K562 (cell line): ENCODE measurements around the gene ZNF644. TPM values are rescaled to one million over a fixed set of nuclear protein-coding genes. Genes with fewer than 3 reads are reported as not detected.
A peak's percentile ranks its signal among the peaks of the same experiment; 100 is the strongest.

Experiments
- ATAC-seq: fragments of 200-7000 bp; cut with Tn5 transposase; 3 replicates; pipeline ENCODE4 v1.9.1; 2020; ENCODE audit warnings: moderate library complexity
- BruUV-seq: library from RNA; stranded (reverse); fragments of 400-500 nt; replicated peaks from 2 replicates; lab custom pipeline; 2021; lab: Mats Ljungman, UMichigan
- CTCF ChIA-PET: fragments of 300-600 bp; formaldehyde crosslinking; extraction: SDS; loops from one replicate; lab custom pipeline; 2021; ENCODE audit warnings: low intra/inter-chr PET ratio; lab: Yijun Ruan, JAX
- POLR2A ChIA-PET: fragments of 300-600, 350-650 bp; sonication (Branson Sonifier 250); formaldehyde crosslinking; extraction: SDS; loops from one replicate; lab custom pipeline; 2021; ENCODE audit warnings: antibody characterized with exemption, inconsistent platforms; lab: Yijun Ruan, JAX
- DNase-seq, 4 experiments: peaks; one replicate each; pipeline versions ENCODE4 v3.0.0 to v3.0.0-alpha.2; 2011 to 2018; ENCODE audit warnings: low spot score in 3 of 4, mixed read lengths in 3 of 4; ENCODE audit errors: extremely low read depth in 1 of 4
- FAIRE-seq: peaks from 2 replicates; lab custom pipeline; 2011; peaks lifted over from hg19 to GRCh38; lab: Jason Lieb, UNC
- H2AFZ ChIP-seq: 2 replicates; pipeline ENCODE4 v1.6.0; 2011; ENCODE audit warnings: low read depth, low read length, control low read depth, inconsistent platforms
- H3K27ac ChIP-seq: fragments of 200-600 bp; 3 replicates; pipeline ENCODE4 v1.8.0; 2011; ENCODE audit warnings: low read depth, mild to moderate bottlenecking, control low read depth, inconsistent platforms, low read length, moderate library complexity, mixed read lengths; ENCODE audit errors: extremely low read depth
- H3K27me3 ChIP-seq, 2 experiments: fragments of 300-600 bp in 1 of 2; 2 replicates in 1 of 2; 3 replicates in 1 of 2; pipeline versions ENCODE4 v1.6.0 to v1.8.0; 2011; ENCODE audit warnings: inconsistent platforms in 2 of 2, low read length in 2 of 2, mild to moderate bottlenecking in 1 of 2, mixed read lengths in 1 of 2, moderate library complexity in 1 of 2; ENCODE audit not compliant: control insufficient read depth in 2 of 2, insufficient read depth in 2 of 2
- H3K36me3 ChIP-seq: fragments of 300-600 bp; 3 replicates; pipeline ENCODE4 v1.8.0; 2011; ENCODE audit warnings: mild to moderate bottlenecking, low read length, inconsistent platforms; ENCODE audit not compliant: control insufficient read depth, insufficient read depth
- H3K4me1 ChIP-seq, 2 experiments: fragments of 200-600 bp in 1 of 2; replicated peaks in 1 of 2; 2 replicates in 1 of 2; 3 replicates in 1 of 2; pipeline versions ENCODE4 v1.5.1 to v1.8.0; 2011; ENCODE audit warnings: inconsistent platforms in 2 of 2, low read length in 2 of 2, mild to moderate bottlenecking in 1 of 2, mixed read lengths in 1 of 2, moderate library complexity in 1 of 2; ENCODE audit not compliant: control insufficient read depth in 2 of 2, insufficient read depth in 2 of 2
- H3K4me2 ChIP-seq: 2 replicates; pipeline ENCODE4 v1.6.1; 2011; ENCODE audit warnings: low read length, control low read depth, inconsistent platforms, mixed read lengths; ENCODE audit not compliant: insufficient read depth
- H3K4me3 ChIP-seq: fragments of 200-600 bp; sonication (generic), shearing (Covaris generic); 2 replicates; pipeline ENCODE4 v1.5.1; 2016; ENCODE audit warnings: control low read depth, inconsistent platforms
- H3K79me2 ChIP-seq: fragments of 200-600 bp; 3 replicates; pipeline ENCODE4 v1.8.0; 2011; ENCODE audit warnings: low read length, inconsistent platforms; ENCODE audit not compliant: control insufficient read depth, insufficient read depth
- H3K9ac ChIP-seq, 2 experiments: 2 replicates each; pipeline versions ENCODE4 v1.6.0 to v1.6.1; 2011; ENCODE audit warnings: low read depth in 2 of 2, low read length in 2 of 2, control low read depth in 1 of 2, inconsistent platforms in 1 of 2, mild to moderate bottlenecking in 1 of 2, mixed read lengths in 1 of 2; ENCODE audit not compliant: insufficient read depth in 1 of 2
- H3K9me1 ChIP-seq: one replicate; pipeline ENCODE4 v1.6.0; 2011; ENCODE audit warnings: inconsistent platforms, mild to moderate bottlenecking, low read length, moderate library complexity; ENCODE audit not compliant: control insufficient read depth, insufficient read depth
- H3K9me3 ChIP-seq: replicated peaks from 2 replicates; pipeline ENCODE4 v1.5.1; 2011; ENCODE audit warnings: low read depth, low read length, inconsistent platforms; ENCODE audit not compliant: control insufficient read depth, insufficient read depth
- H4K20me1 ChIP-seq: replicated peaks from 2 replicates; pipeline ENCODE4 v1.6.1; 2011; ENCODE audit warnings: low read length, inconsistent platforms, mixed read lengths; ENCODE audit not compliant: control insufficient read depth, insufficient read depth
- CBX3 ChIP-seq, 2 experiments: IDR thresholded peaks; 1 replicate in 1 of 2; 2 replicates in 1 of 2; pipeline ENCODE4 v1.6.1; 2012; ENCODE audit warnings: inconsistent platforms in 2 of 2, low read length in 2 of 2, borderline replicate concordance in 1 of 2, control low read depth in 1 of 2
- RFX1 ChIP-seq: fragments of 450-650 bp; IDR thresholded peaks from 2 replicates; pipeline ENCODE4 v1.6.1; 2016; ENCODE audit warnings: mild to moderate bottlenecking, moderate library complexity
- ZNF121 ChIP-seq: sonication (generic); formaldehyde crosslinking; conservative IDR thresholded peaks from 2 replicates; pipeline ENCODE4 v1.8.0; 2022; ENCODE audit warnings: missing genetic modification reagents
- WGBS: fragments of 100-300 bp; shearing (Covaris generic); methylation state at CpG from one replicate; pipeline ENCODE4 v1.1.6; 2016; ENCODE audit warnings: low coverage, mixed read lengths; ENCODE audit not compliant: insufficient coverage; ENCODE audit errors: missing lambda C conversion rate; 5-methylcytosine and 5-hydroxymethylcytosine counted together
- in situ Hi-C: fragments of 300-500 bp; cut with MboI; formaldehyde crosslinking; loops from 4 replicates; pipeline ENCODE4 v1.15.0; 2018; ENCODE audit warnings: inconsistent platforms, mixed read lengths
- intact Hi-C: fragments of 100-400 bp; cut with micrococcal nuclease; formaldehyde crosslinking; loops from 2 replicates; pipeline ENCODE4 v1.14.2; 2022
- polyA plus RNA-seq, 8 experiments: library from polyadenylated mRNA; depleted of rRNA in 4 of 8; stranded (reverse) in 5 of 8; unstranded in 3 of 8; fragments of >200 nt; fragmentation: Nextera tagmentation in 2 of 8; fragmentation: Illumina TruSeq in 1 of 8; extraction: Ambion mirVana in 2 of 8; extraction: Trizol in 1 of 8; gene quantifications; 2 replicates each; pipeline versions ENCODE4 v1.2.1 to v1.2.3, GENCODE V29; 2011 to 2014; ENCODE audit warnings: inconsistent platforms in 1 of 8, missing spikeins in 1 of 8
- total RNA-seq, 7 experiments: library from RNA; depleted of rRNA in 6 of 7; stranded (reverse); fragments of >200 nt in 6 of 7; fragmentation: Illumina TruSeq in 2 of 7; extraction: Trizol in 2 of 7; gene quantifications; 2 replicates each; pipeline versions ENCODE4 v1.2.1 to v1.2.3, GENCODE V29; 2011 to 2021; ENCODE audit warnings: low replicate concordance in 1 of 7
- TF ChIP-seq, protein P1 (sequence below): IDR thresholded peaks from 2 replicates; pipeline ENCODE4 v1.6.1; 2011; ENCODE audit warnings: borderline replicate concordance, low read depth, mild to moderate bottlenecking, moderate library complexity, low read length; ENCODE audit not compliant: insufficient read depth, poor library complexity, severe bottlenecking

The ZNF644 gene
- total and polyA plus RNA-seq, 9 of the 15 experiments (the other 6 are each of a cell fraction or from before 2014, with no cell fraction given): 25.3 to 71.4 (median 39.6) TPM

- no peaks in the 10 kb centered on the region for H3K4me1 ChIP-seq
- in situ Hi-C loops (no loop called here), intact Hi-C loops (no loop called here)
- H3K4me2 ChIP-seq: no peak overlapping the region
- H3K27me3 ChIP-seq: no peaks in the 10 kb centered on the region
- DNase-seq (no peak), FAIRE-seq (no peak), ATAC-seq (no peak)
- H3K4me3 ChIP-seq: no peak overlapping the region
- 94% methylated on average over 4 of the region's 4 CpGs for WGBS
- no peak overlapping the region for H3K9ac ChIP-seq
- TF ChIP-seq ZNF121 (CRISPR knock-in tag): peak; percentile 69
- TF ChIP-seq, protein P1, sequence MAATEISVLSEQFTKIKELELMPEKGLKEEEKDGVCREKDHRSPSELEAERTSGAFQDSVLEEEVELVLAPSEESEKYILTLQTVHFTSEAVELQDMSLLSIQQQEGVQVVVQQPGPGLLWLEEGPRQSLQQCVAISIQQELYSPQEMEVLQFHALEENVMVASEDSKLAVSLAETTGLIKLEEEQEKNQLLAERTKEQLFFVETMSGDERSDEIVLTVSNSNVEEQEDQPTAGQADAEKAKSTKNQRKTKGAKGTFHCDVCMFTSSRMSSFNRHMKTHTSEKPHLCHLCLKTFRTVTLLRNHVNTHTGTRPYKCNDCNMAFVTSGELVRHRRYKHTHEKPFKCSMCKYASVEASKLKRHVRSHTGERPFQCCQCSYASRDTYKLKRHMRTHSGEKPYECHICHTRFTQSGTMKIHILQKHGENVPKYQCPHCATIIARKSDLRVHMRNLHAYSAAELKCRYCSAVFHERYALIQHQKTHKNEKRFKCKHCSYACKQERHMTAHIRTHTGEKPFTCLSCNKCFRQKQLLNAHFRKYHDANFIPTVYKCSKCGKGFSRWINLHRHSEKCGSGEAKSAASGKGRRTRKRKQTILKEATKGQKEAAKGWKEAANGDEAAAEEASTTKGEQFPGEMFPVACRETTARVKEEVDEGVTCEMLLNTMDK: no peak
- peaks cover 14% of the 10 kb centered on the region; the same call in 1 of the 3 replicates for H3K36me3 ChIP-seq
- no peak overlapping the region for H3K27ac ChIP-seq
- H3K9me3 ChIP-seq: 0 out of 2 replicates have a peak, but pooled peaks cover 4% of the 10 kb centered on the region
- no peak overlapping the region for H2AFZ ChIP-seq
- peaks cover 100% of the 10 kb centered on the region for H3K79me2 ChIP-seq
- H4K20me1 ChIP-seq: 0 out of 2 replicates have a peak, but pooled peaks cover under 1% of the 10 kb centered on the region
- POLR2A ChIA-PET: no interaction called here
- CTCF ChIA-PET: no interaction called here
- no peaks in the 10 kb centered on the region for H3K9me1 ChIP-seq
- no TSS peak for BruUV-seq
These were observed 32.5 kb downstream of the ZNF644 start for GRCh38 chr1:90989302-90989701.

DNA sequence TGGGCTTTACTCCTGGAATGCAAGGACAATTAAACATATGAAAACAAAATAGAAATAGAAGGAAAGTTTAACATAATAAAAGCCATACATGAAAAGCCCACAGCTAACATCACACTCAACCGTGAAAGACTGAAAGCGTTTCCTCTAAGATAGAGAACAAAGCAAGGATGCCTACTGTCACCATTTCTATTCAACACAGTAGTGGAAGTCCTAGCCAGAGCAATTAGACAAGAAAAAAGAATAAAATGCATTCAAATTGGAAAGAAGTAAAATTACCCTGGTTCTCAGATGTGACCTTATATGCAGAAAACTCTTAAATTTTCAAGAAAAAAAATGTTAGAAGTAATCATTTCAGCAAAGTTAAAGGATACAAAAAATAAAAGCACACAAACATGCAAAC, 34.0 kb downstream of the ZNF644 start:
- peaks cover 14% of the 10 kb centered on the region; the same call in 1 of the 3 replicates for H3K36me3 ChIP-seq
- ChIA-PET POLR2A (no interaction called here), CTCF (no interaction called here)
- no peak for ATAC-seq
- TF ChIP-seq RFX1: no peak
- peak in 1 of 2 experiments; percentile 64; a peak in 1 of 3 replicates for TF ChIP-seq CBX3 (IDR thresholded peaks at IDR 0.05; ENCODE audit: borderline replicate concordance in 1 of 2, low read length in 2 of 2)
- no peaks in the 10 kb centered on the region for H3K4me1 ChIP-seq
- H3K27me3 ChIP-seq: no peaks in the 10 kb centered on the region
- no TSS peak for BruUV-seq
- H2AFZ ChIP-seq: no peak overlapping the region
- DNase-seq: no peak
- no peak for FAIRE-seq
- no peak overlapping the region for H3K4me2 ChIP-seq
- intact Hi-C loops: no loop called here
- peaks cover 100% of the 10 kb centered on the region for H3K79me2 ChIP-seq
- no peak overlapping the region for H3K27ac ChIP-seq
- in situ Hi-C loops: no loop called here
- H4K20me1 ChIP-seq: no peaks in the 10 kb centered on the region
- no peak overlapping the region for H3K4me3 ChIP-seq
- H3K9me3 ChIP-seq: 0 out of 2 replicates have a peak, but pooled peaks cover 4% of the 10 kb centered on the region
- no peaks in the 10 kb centered on the region for H3K9me1 ChIP-seq
- WGBS: 96% methylated on average over 2 of the region's 2 CpGs
- no peak overlapping the region for H3K9ac ChIP-seq
